Measurements from ENCODE around the gene PCDHGA6.
"Not testable (repeated sequence)": the region's sequence is repeated elsewhere in the genome, so short reads cannot be mapped to it uniquely, and the experiment has no call there.

Gene PCDHGA6

DNA sequence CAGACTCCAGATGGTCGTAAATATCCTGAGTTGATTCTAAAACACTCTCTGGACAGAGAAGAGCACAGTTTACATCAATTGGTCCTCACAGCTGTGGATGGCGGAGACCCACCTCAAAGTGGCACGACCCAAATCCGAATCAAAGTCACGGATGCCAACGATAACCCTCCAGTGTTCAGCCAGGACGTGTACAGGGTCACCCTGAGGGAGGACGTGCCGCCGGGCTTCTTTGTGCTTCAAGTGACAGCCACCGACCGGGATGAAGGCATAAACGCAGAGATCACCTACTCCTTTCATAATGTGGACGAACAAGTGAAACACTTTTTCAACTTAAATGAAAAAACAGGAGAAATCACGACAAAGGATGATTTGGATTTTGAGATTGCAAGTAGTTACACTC is 13.0 kb upstream of the PCDHGA6 start:
- DNase-seq, result no peak

DNA sequence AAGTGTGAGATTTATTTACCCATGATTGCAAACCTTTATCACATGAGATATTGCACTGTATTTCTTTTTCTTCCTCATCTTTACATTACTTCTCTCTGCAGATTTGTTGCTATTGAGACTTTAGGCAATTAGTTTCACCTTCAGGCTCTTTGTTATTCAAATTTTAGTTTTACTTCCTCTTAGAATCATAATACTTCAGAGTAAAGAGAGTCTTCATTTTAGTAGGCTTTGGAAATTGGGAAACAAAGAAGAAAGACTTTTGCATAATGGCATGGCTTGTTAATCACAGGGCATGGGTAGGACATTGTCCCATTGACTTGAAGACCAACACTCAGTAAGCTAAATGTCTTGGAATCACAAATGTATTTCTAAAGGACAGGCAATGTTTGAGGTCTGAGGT is 11.0 kb upstream of the PCDHGA6 start:
- no peak for DNase-seq

DNA sequence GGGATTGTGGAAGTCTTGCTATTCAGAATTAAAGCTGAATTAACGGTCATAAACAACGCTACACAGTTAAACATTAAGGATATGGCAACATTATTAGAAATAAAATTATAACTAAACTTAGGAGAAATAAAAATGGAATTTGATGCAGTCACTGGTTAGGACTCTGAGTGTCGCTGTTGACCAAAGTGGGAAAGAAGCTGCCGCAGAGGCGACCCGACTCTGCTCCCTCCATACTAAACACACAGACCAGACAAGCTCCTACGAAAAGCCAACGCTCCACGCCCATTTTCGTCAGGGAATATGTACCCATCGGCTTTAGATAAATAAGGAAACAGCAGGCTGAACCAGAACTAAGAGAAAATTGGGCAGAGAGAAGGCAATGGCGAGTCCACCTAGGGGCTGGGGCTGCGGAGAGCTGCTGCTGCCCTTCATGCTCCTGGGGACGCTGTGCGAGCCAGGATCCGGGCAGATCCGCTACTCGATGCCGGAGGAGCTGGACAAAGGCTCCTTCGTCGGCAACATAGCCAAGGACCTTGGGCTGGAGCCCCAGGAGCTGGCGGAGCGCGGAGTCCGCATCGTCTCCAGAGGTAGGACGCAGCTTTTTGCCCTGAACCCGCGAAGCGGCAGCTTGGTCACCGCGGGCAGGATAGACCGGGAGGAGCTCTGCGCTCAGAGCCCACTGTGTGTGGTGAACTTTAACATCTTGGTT is 9.6 kb upstream of the PCDHGA6 start, which contains the start of gene PCDHGA5:
TSS of gene PCDHGA5 (plus strand) at position 211 of the 709 bp plus-strand sequence. CDS start at position 380, 169 bp downstream.
- no peak for DNase-seq

DNA sequence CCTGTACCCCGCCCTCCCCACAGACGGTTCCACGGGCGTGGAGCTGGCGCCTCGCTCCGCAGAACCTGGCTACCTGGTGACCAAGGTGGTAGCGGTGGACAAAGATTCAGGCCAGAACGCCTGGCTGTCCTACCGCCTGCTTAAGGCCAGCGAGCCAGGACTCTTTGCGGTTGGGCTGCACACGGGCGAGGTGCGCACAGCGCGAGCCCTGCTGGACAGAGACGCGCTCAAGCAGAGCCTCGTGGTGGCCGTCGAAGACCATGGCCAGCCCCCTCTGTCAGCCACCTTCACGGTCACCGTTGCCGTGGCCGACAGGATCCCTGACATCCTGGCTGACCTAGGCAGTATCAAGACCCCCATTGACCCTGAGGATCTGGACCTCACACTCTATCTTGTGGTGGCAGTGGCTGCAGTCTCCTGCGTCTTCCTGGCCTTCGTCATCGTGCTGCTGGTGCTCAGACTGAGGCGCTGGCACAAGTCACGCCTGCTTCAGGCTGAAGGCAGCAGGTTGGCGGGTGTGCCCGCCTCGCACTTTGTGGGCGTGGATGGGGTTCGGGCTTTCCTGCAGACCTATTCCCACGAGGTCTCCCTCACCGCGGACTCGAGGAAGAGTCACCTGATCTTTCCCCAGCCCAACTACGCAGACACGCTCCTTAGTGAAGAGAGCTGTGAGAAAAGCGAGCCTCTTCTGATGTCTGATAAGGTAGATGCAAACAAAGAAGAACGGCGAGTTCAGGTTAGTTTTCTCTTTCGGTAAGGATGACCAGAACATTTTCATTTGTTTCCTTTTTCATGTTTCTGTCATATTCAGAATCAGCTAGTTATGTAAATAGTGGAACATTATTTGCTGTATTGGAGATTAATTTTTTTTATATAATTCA is 7.4 kb upstream of the PCDHGA6 start:
- DNase-seq, result no peak

DNA sequence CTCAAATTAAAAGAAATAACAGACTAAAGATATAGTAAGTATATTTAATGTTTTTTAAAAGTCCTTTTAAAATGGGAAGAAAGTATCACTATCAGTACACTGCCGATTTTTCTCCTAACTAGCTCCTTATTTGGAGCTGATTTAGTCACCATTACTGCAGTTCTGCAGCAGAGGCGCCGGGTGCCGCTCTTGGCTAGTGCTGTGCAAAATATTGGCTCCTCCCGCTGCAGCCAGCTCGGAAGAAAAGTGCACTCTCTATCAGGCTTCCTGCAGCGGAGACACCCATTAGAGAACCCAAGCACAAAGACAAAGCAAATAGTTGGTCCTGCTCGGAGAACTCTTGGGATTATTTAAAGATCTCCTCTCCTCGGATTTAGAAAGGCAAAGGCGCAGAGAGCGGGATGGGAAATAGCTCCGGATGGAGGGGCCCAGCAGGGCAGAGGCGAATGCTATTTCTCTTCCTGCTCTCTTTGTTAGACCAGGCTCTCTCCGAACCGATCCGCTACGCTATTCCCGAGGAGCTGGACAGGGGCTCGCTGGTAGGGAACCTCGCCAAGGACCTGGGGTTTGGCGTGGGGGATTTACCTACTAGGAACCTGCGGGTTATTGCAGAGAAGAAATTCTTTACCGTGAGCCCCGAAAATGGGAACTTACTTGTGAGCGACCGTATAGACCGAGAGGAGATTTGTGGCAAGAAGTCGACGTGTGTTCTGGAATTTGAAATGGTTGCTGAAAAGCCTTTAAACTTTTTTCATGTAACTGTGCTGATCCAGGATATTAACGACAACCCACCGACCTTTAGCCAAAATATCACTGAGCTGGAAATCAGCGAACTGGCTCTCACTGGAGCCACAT is 3.5 kb upstream of the PCDHGA6 start, which contains the start of gene PCDHGB3:
TSS of gene PCDHGB3 (plus strand) at position 249 of the 855 bp plus-strand sequence. CDS start at position 402, 153 bp downstream.
- no peak for DNase-seq

DNA sequence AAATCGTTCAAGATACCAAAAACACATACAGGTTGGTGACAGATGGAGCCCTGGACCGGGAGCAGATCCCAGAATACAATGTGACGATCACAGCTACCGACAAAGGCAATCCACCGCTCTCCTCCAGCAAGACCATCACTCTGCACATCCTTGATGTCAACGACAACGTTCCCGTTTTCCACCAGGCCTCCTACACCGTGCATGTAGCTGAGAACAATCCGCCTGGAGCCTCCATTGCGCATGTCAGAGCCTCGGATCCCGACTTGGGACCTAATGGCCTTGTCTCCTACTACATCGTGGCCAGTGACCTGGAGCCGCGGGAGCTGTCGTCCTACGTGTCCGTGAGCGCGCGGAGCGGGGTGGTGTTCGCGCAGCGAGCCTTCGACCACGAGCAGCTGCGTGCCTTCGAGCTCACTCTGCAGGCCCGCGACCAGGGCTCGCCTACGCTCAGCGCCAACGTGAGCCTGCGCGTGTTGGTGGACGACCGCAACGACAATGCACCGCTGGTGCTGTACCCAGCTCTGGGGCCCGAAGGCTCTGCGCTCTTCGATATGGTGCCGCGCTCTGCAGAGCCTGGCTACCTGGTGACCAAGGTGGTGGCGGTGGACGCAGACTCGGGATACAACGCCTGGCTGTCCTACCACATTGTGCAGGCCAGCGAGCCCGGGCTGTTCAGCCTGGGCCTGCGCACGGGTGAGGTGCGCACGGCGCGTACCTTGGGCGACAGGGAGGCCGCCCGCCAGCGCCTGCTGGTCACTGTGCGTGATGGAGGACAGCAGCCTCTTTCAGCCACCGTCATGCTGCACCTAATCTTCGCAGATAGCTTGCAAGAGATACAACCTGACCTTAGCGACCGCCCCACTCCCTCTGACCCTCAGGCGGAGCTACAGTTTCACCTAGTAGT is 1.9 kb upstream of the PCDHGA6 start:
- DNase-seq, result no peak

DNA sequence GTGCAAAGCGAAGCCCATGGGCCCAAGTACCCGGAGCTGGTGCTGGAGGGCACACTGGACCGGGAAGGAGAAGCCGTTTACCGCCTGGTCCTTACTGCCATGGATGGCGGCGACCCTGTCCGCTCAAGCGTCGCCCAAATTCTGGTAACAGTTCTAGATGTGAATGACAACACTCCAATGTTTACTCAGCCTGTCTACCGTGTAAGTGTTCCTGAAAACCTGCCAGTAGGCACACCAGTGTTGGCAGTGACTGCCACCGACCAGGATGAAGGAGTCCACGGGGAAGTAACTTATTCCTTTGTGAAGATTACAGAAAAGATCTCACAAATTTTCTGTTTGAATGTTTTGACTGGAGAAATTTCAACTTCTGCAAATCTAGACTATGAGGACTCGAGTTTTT is 936 bp downstream of the PCDHGA6 start:
- DNase-seq, result no peak

DNA sequence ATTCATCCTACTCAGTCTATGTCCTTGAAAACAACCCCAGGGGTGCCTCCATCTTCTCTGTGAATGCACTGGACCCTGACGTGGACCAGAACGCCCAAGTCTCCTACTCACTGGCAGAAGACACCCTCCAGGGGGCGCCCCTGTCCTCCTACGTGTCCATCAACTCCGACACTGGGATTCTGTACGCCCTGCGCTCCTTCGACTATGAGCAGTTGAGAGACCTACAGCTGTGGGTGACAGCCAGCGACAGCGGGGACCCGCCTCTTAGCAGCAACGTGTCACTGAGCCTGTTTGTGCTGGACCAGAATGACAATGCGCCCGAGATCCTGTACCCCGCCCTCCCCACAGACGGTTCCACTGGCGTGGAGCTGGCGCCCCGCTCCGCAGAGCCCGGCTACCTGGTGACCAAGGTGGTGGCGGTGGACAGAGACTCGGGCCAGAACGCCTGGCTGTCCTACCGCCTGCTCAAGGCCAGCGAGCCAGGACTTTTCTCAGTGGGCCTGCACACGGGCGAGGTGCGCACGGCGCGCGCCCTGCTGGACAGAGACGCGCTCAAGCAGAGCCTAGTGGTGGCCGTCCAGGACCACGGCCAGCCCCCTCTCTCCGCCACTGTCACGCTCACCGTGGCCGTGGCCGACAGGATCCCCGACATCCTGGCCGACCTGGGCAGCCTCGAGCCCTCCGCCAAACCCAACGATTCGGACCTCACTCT is 1.9 kb downstream of the PCDHGA6 start:
- not testable (repeated sequence) for DNase-seq

DNA sequence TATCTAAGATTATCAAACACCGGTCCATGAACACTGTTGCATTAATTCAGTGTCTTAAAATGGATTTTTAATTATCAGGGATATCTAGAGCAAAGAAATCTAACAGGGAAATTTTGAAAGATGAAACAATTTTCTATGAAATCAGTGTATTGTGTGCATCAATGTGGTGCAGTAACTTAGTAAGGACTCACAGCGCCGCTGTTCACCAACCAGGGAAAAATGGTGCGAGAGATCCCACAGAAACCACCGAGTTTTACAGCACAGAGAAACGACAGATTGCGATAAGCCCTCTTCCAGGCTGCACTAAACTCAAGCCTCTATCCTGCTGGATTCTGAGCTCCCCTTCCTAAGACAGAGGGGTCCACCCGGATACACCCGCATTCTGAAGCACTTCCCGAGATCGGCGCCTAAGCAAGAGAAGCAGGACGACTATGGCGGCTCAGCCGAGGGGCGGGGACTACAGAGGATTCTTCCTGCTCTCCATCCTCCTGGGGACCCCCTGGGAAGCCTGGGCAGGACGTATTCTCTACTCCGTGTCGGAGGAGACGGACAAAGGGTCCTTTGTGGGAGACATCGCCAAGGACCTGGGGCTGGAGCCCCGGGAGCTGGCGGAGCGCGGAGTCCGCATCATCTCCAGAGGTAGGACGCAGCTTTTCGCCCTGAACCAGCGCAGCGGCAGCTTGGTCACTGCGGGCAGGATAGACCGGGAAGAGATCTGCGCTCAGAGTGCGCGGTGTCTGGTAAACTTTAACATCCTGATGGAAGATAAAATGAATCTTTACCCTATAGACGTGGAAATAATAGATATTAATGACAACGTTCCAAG is 9.0 kb downstream of the PCDHGA6 start, which contains the start of gene PCDHGA7:
TSS of gene PCDHGA7 (plus strand) at position 274 of the 826 bp plus-strand sequence. CDS start at position 432, 158 bp downstream.
- DNase-seq, result no peak

DNA sequence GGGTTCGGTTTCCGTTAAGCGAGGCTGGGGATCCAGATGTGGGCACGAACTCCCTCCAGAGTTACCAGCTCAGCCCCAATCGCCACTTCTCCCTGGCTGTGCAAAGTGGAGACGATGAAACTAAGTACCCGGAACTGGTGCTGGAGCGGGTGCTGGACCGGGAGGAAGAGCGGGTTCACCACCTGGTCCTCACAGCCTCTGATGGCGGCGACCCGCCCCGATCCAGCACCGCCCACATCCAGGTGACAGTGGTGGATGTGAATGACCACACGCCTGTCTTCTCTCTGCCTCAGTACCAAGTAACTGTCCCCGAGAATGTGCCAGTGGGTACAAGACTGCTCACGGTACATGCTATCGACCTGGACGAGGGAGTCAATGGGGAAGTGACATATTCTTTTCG is 9.7 kb downstream of the PCDHGA6 start:
- no peak for DNase-seq

DNA sequence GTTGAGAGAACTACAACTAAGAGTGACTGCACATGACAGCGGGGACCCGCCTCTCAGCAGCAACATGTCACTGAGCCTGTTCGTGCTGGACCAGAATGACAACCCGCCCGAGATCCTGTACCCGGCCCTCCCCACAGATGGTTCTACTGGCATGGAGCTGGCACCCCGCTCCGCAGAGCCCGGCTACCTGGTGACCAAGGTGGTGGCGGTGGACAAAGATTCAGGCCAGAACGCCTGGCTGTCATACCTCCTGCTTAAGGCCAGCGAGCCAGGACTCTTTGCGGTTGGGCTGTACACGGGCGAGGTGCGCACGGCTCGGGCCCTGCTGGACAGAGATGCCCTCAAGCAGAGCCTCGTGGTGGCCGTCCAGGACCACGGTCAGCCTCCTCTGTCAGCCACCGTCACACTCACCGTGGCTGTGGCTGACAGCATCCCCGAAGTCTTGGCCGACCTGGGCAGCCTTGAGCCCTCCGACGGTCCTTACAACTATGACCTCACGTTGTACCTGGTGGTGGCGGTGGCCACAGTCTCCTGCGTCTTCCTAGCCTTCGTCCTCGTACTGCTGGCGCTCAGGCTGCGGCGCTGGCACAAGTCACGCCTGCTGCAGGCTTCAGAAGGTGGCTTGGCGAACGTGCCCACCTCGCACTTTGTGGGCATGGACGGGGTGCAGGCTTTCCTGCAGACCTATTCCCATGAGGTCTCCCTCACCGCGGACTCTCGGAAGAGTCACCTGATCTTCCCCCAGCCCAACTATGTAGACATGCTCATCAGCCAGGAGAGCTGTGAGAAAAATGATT is 11.0 kb downstream of the PCDHGA6 start:
- DNase-seq, result no peak

DNA sequence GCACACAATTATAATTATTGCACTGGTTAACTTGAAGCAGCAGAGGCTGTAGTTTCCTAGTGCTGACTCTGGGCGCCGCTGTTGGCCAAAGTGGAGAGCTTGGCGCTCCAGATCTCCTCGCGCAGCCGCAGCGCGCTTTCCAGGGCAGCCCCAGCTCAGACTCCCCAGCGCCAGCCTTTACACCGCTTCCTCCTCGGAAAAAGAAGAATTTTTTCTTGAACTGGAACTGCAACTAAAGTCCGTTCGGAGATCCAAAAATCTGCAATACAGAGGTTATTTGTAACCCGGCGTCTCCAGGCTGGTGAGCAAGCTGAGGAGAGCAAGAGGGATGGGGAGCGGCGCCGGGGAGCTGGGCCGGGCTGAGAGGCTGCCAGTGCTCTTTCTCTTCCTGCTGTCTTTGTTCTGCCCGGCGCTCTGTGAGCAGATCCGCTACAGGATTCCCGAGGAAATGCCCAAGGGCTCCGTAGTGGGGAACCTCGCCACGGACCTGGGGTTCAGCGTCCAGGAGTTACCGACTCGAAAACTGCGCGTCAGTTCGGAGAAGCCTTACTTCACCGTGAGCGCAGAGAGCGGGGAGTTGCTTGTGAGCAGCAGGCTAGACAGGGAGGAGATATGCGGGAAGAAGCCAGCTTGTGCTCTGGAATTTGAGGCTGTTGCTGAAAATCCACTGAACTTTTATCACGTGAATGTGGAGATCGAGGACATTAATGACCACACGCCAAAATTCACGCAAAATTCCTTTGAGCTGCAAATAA is 14.0 kb downstream of the PCDHGA6 start, which contains the start of gene PCDHGB4:
TSS of gene PCDHGB4 (plus strand) at position 142 of the 755 bp plus-strand sequence. CDS start at position 329, 187 bp downstream.
- DNase-seq, result not testable (repeated sequence)

DNA sequence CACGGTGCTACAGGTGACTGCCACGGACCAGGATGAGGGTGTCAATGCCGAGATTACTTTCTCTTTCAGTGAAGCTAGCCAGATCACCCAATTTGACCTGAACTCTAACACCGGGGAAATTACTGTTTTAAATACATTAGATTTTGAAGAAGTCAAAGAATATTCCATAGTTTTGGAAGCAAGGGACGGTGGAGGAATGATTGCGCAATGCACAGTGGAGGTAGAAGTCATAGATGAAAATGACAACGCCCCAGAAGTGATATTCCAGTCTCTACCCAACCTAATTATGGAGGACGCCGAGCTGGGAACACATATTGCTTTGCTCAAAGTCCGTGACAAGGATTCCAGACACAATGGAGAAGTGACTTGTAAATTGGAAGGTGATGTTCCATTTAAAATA is 15.0 kb downstream of the PCDHGA6 start:
- no peak for DNase-seq

DNA sequence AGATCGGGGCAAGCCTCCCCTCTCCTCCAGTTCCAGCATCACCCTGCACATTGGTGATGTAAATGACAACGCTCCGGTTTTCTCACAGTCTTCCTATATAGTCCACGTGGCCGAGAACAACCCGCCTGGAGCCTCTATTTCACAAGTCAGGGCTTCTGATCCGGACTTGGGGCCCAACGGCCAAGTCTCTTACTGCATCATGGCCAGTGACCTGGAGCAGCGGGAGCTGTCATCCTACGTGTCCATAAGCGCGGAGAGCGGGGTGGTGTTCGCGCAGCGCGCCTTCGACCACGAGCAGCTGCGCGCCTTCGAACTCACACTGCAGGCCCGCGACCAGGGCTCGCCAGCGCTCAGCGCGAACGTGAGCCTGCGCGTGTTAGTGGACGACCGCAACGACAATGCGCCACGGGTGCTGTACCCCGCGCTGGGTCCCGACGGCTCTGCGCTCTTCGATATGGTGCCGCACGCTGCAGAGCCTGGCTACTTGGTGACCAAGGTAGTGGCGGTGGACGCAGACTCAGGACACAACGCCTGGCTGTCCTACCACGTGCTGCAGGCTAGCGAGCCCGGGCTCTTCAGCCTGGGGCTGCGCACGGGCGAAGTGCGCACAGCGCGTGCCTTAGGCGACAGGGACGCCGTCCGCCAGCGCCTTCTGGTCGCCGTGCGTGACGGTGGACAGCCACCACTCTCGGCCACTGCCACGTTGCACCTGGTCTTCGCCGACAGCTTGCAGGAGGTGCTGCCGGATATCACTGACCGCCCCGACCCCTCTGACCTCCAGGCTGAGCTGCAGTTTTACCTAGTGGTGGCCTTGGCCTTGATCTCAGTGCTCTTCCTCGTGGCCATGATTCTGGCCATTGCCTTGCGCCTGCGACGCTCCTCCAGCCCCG is 15.7 kb downstream of the PCDHGA6 start:
- DNase-seq, result no peak

DNA sequence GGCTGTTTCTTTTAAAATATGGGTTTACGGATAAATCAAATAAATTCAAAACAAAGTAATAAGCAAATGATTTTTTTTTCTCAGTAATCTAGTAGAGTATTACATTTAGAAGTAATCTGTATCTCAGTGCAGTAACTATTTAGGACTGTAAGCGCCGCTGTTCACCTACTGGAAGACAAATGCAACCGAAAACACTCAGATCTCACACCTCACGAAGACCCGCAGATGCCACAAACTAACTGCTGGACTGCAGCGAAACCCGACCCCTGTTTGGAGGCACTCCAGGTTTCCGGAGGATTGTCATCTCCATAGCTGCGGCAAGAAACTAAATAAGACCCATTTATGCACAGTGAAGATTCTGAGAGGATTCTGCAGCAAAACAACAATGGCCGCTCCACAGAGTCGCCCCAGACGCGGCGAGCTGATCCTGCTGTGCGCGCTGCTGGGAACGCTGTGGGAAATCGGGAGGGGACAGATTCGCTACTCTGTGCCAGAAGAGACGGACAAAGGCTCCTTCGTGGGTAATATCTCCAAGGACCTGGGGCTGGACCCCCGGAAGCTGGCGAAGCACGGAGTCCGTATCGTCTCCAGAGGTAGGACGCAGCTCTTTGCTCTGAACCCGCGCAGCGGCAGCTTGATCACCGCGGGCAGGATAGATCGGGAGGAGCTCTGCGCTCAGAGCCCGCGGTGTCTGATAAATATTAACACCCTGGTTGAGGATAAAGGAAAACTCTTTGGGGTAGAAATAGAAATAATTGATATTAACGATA is 18.9 kb downstream of the PCDHGA6 start, which contains the start of gene PCDHGA8:
TSS of gene PCDHGA8 (plus strand) at position 205 of the 770 bp plus-strand sequence. CDS start at position 386, 181 bp downstream.
- DNase-seq, result no peak

DNA sequence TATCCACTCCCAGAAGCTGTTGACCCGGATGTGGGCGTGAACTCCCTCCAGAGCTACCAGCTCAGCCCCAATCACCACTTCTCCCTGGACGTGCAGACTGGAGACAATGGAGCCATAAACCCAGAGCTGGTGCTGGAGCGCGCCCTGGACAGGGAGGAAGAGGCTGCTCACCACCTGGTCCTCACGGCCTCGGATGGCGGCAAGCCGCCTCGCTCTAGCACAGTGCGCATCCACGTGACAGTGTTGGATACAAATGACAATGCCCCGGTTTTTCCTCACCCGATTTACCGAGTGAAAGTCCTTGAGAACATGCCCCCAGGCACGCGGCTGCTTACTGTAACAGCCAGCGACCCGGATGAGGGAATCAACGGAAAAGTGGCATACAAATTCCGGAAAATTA is 19.6 kb downstream of the PCDHGA6 start:
- DNase-seq, result no peak

Measured in femur (tissue), 1 donor.